H1 (cell line): ENCODE data around the gene MKNK2. TPM values are rescaled to one million over a fixed set of nuclear protein-coding genes. Genes with fewer than 3 reads are reported as not detected.

ENCODE experiments used
- CTCF ChIA-PET: fragments of 300-600 bp; sonication (Branson Sonifier 250); formaldehyde crosslinking; loops from one replicate; lab custom pipeline; 2021; ENCODE audit not compliant: partially characterized antibody; lab: Charles Lee
- POLR2A ChIA-PET: fragments of 300-600 bp; sonication (Branson Sonifier 250); formaldehyde crosslinking; loops from one replicate; lab custom pipeline; 2021; ENCODE audit warnings: inconsistent platforms; ENCODE audit not compliant: partially characterized antibody; lab: Charles Lee
- DNase-seq, 2 experiments: peaks; one replicate each; pipeline versions ENCODE4 v3.0.0 to v3.0.0-alpha.2; 2010 to 2022; ENCODE audit warnings: low spot score in 2 of 2, low read depth in 1 of 2, mixed read lengths in 1 of 2
- FAIRE-seq: peaks from 2 replicates; lab custom pipeline; 2011; peaks lifted over from hg19 to GRCh38; lab: Jason Lieb, UNC
- H2AFZ ChIP-seq: 2 replicates; pipeline ENCODE4 v1.8.1; 2012; ENCODE audit warnings: low read length, inconsistent platforms
- H2AK5ac ChIP-seq: 2 replicates; pipeline ENCODE4 v1.6.1; 2013; ENCODE audit warnings: low read depth, low read length
- H2BK120ac ChIP-seq: replicated peaks from 2 replicates; pipeline ENCODE3; 2013; ENCODE audit warnings: low read depth, low read length, inconsistent platforms
- H2BK12ac ChIP-seq: 2 replicates; pipeline ENCODE4 v1.6.1; 2013; ENCODE audit warnings: low read depth, low read length
- H2BK15ac ChIP-seq: 2 replicates; pipeline ENCODE4 v1.6.1; 2013; ENCODE audit warnings: low read length
- H2BK20ac ChIP-seq: 2 replicates; pipeline ENCODE4 v1.6.1; 2013; ENCODE audit warnings: low read length
- H2BK5ac ChIP-seq: 2 replicates; pipeline ENCODE4 v1.6.1; 2013; ENCODE audit warnings: low read depth, low read length
- H3K14ac ChIP-seq: 2 replicates; pipeline ENCODE4 v1.6.1; 2013; ENCODE audit warnings: inconsistent platforms; ENCODE audit not compliant: insufficient read length
- H3K18ac ChIP-seq: 2 replicates; pipeline ENCODE4 v1.6.1; 2013; ENCODE audit warnings: low read length; ENCODE audit errors: extremely low read depth
- H3K23ac ChIP-seq: 2 replicates; pipeline ENCODE4 v1.6.1; 2013; ENCODE audit warnings: inconsistent platforms; ENCODE audit not compliant: insufficient read length
- H3K23me2 ChIP-seq: 2 replicates; pipeline ENCODE4 v1.6.1; 2013; ENCODE audit warnings: low read depth, low read length
- H3K27ac ChIP-seq: 2 replicates; pipeline ENCODE4 v1.6.1; 2011; ENCODE audit warnings: low read depth, low read length, inconsistent platforms
- H3K27me3 ChIP-seq, 4 experiments: replicated peaks in 1 of 4; 1 replicate in 1 of 4; 2 replicates in 3 of 4; pipeline versions ENCODE4 v1.6.1 to v1.8.1; 2011 to 2013; ENCODE audit warnings: low read length in 3 of 4, mild to moderate bottlenecking in 3 of 4, inconsistent platforms in 2 of 4, mixed read lengths in 2 of 4, moderate library complexity in 1 of 4; ENCODE audit not compliant: control insufficient read depth in 3 of 4, insufficient read depth in 3 of 4; ENCODE audit errors: extremely low read depth in 1 of 4
- H3K36me3 ChIP-seq, 4 experiments: 2 replicates each; pipeline versions ENCODE4 v1.6.1 to v1.8.1; 2011 to 2013; ENCODE audit warnings: mild to moderate bottlenecking in 4 of 4, low read length in 3 of 4, moderate library complexity in 2 of 4, control low read depth in 1 of 4, inconsistent platforms in 1 of 4; ENCODE audit not compliant: insufficient read depth in 4 of 4, control insufficient read depth in 2 of 4
- H3K4ac ChIP-seq: replicated peaks from 2 replicates; pipeline ENCODE3; 2013; ENCODE audit warnings: low read length, low read depth, mixed read lengths, inconsistent platforms; ENCODE audit not compliant: insufficient read length
- H3K4me1 ChIP-seq, 4 experiments: replicated peaks in 1 of 4; 1 replicate in 1 of 4; 2 replicates in 3 of 4; pipeline versions ENCODE4 v1.6.1 to v1.8.1; 2011 to 2013; ENCODE audit warnings: low read length in 3 of 4, inconsistent platforms in 2 of 4, mixed read lengths in 1 of 4; ENCODE audit not compliant: insufficient read depth in 4 of 4, control insufficient read depth in 3 of 4
- H3K4me2 ChIP-seq, 2 experiments: 2 replicates each; pipeline versions ENCODE4 v1.6.1 to v1.8.1; 2011 to 2013; ENCODE audit warnings: low read depth in 2 of 2, low read length in 2 of 2, control low read depth in 1 of 2, inconsistent platforms in 1 of 2, mild to moderate bottlenecking in 1 of 2; ENCODE audit not compliant: insufficient read depth in 1 of 2
- H3K4me3 ChIP-seq, 4 experiments: fragments of 200-600, 300-600 bp in 1 of 4; sonication (generic), shearing (Covaris generic), sonication (Bioruptor Twin) in 1 of 4; 2 replicates each; pipeline versions ENCODE4 v1.5.1 to v1.8.1; 2011 to 2016; ENCODE audit warnings: low read length in 4 of 4, low read depth in 3 of 4, control low read depth in 2 of 4, inconsistent platforms in 2 of 4, mild to moderate bottlenecking in 2 of 4, mixed read lengths in 1 of 4, moderate library complexity in 1 of 4; ENCODE audit not compliant: insufficient read depth in 2 of 4; ENCODE audit errors: extremely low read depth in 1 of 4
- H3K56ac ChIP-seq: replicated peaks from 2 replicates; pipeline ENCODE3; 2013; ENCODE audit warnings: low read depth, mild to moderate bottlenecking, mixed read lengths, low read length, inconsistent platforms; ENCODE audit not compliant: insufficient read length
- H3K79me1 ChIP-seq: 2 replicates; pipeline ENCODE4 v1.6.1; 2013; ENCODE audit warnings: low read depth, low read length, control low read depth
- H3K79me2 ChIP-seq, 2 experiments: 2 replicates each; pipeline versions ENCODE4 v1.6.1 to v1.8.1; 2012 to 2013; ENCODE audit warnings: low read length in 2 of 2, mild to moderate bottlenecking in 2 of 2, inconsistent platforms in 1 of 2; ENCODE audit not compliant: insufficient read depth in 2 of 2, control insufficient read depth in 1 of 2
- H3K9ac ChIP-seq, 4 experiments: replicated peaks in 1 of 4; 1 replicate in 1 of 4; 2 replicates in 3 of 4; pipeline versions ENCODE4 v1.6.1 to v1.8.1; 2011 to 2013; ENCODE audit warnings: low read depth in 3 of 4, low read length in 3 of 4, control low read depth in 2 of 4, mild to moderate bottlenecking in 2 of 4, moderate library complexity in 2 of 4, inconsistent platforms in 1 of 4; ENCODE audit errors: extremely low read depth in 1 of 4
- H3K9me3 ChIP-seq, 2 experiments: 2 replicates each; pipeline versions ENCODE4 v1.6.1 to v1.8.1; 2012 to 2013; ENCODE audit warnings: mild to moderate bottlenecking in 2 of 2, moderate library complexity in 2 of 2, control low read depth in 1 of 2, inconsistent platforms in 1 of 2, low read depth in 1 of 2, low read length in 1 of 2, mixed read lengths in 1 of 2; ENCODE audit not compliant: insufficient read depth in 2 of 2
- H4K20me1 ChIP-seq, 2 experiments: replicated peaks in 1 of 2; 2 replicates each; pipeline versions ENCODE3 to v1.8.1; 2011 to 2013; ENCODE audit warnings: inconsistent platforms in 2 of 2, low read length in 2 of 2, mild to moderate bottlenecking in 1 of 2; ENCODE audit not compliant: insufficient read depth in 2 of 2, control insufficient read depth in 1 of 2
- H4K5ac ChIP-seq: 2 replicates; pipeline ENCODE4 v1.6.1; 2013; ENCODE audit warnings: low read length, low read depth, mixed read lengths, inconsistent platforms; ENCODE audit not compliant: insufficient read length
- H4K8ac ChIP-seq: 2 replicates; pipeline ENCODE4 v1.8.0; 2013; ENCODE audit warnings: mild to moderate bottlenecking, moderate library complexity, low read length, inconsistent platforms; ENCODE audit not compliant: insufficient read depth; ENCODE audit errors: extremely low read depth
- H4K91ac ChIP-seq: replicated peaks from 2 replicates; pipeline ENCODE3; 2013; ENCODE audit warnings: low read length, mixed read lengths, inconsistent platforms; ENCODE audit not compliant: insufficient read length
- CBX8 ChIP-seq: fragments of 300-800, 300-1000 bp; sonication (generic); IDR thresholded peaks from 2 replicates; pipeline ENCODE4 v1.7.1; 2016; ENCODE audit warnings: low read depth, low read length, borderline replicate concordance
- GTF2F1 ChIP-seq: IDR thresholded peaks from 2 replicates; pipeline ENCODE4 v1.6.1; 2012; ENCODE audit warnings: low read depth, low read length, improper control_type of control experiment, borderline replicate concordance
- MAX ChIP-seq: IDR thresholded peaks from 2 replicates; pipeline ENCODE4 v1.6.1; 2012; ENCODE audit warnings: inconsistent platforms
- POU5F1 ChIP-seq: IDR thresholded peaks from 2 replicates; pipeline ENCODE4 v1.6.1; 2011; ENCODE audit warnings: low read depth, mild to moderate bottlenecking, low read length, moderate library complexity
- SAP30 ChIP-seq: fragments of 300-600 bp; sonication (generic); IDR thresholded peaks from 2 replicates; pipeline ENCODE4 v1.7.1; 2012; ENCODE audit warnings: low read length, moderate library complexity, mild to moderate bottlenecking, inconsistent platforms; ENCODE audit not compliant: insufficient read depth, insufficient replicate concordance
- WGBS, 2 experiments: shearing (Covaris generic) in 1 of 2; methylation state at CpG; one replicate each; pipeline versions ENCODE4 v1.1.6 to v1.1.7; 2013 to 2015; ENCODE audit warnings: low lambda C conversion rate in 2 of 2, mixed read lengths in 2 of 2, inconsistent platforms in 1 of 2, low coverage in 1 of 2, missing lambda C conversion rate in 1 of 2; ENCODE audit not compliant: insufficient replicate concordance in 2 of 2, insufficient coverage in 1 of 2, insufficient read length in 1 of 2; ENCODE audit errors: extremely low coverage in 1 of 2, missing lambda C conversion rate in 1 of 2; 5-methylcytosine and 5-hydroxymethylcytosine counted together
- polyA plus RNA-seq, 7 experiments: library from polyadenylated mRNA; depleted of rRNA in 3 of 7; stranded (reverse) in 5 of 7; unstranded in 2 of 7; fragments of >200 nt in 5 of 7; fragments of 200-250 nt in 2 of 7; gene quantifications; 1 replicate in 5 of 7; 2 replicates in 1 of 7; 4 replicates in 1 of 7; pipeline versions ENCODE4 v1.2.1 to v1.2.3, GENCODE V29; 2011 to 2013; ENCODE audit warnings: missing spikeins in 2 of 7, mixed read lengths in 2 of 7
- total RNA-seq: library from RNA; stranded (reverse); fragmentation: NEBNext Ultra II Directional; extraction: Animal tissue kit (Norgen Biotek cat#: 25700); gene quantifications from 2 replicates; pipeline ENCODE4 v1.2.1, GENCODE V29; 2021

The MKNK2 gene
- total and polyA plus RNA-seq, 2 of the 8 experiments (the other 6 are each of a cell fraction or from before 2014, with no cell fraction given) = 163 to 166 TPM

GRCh38 chr19:2003874-2004273, 47.2 kb downstream of the MKNK2 start:
- Histone ChIP-seq H2AFZ (no peak overlapping the region), H4K5ac (no peak overlapping the region), H3K27me3 (peaks cover 0 to 2% (median 0%) of the 10 kb centered on the region in 4 experiments; a peak in 1 of 7 replicates), H3K23ac (no peak overlapping the region), H3K9ac (no peak overlapping the region), H3K14ac (no peak overlapping the region), H3K9me3 (no peaks in the 10 kb centered on the region), H3K56ac (no peak overlapping the region), H3K4me3 (no peak overlapping the region), H4K8ac (no peak overlapping the region), H2BK20ac (no peak overlapping the region), H2BK12ac (no peak overlapping the region), H2BK5ac (no peak overlapping the region), H3K4me1 (no peaks in the 10 kb centered on the region), H3K4me2 (no peak overlapping the region), H2BK15ac (no peak overlapping the region), H3K4ac (no peak overlapping the region), H3K18ac (no peak overlapping the region), H3K79me2 (peaks cover 0 to 6% of the 10 kb centered on the region in 2 experiments; a peak in 1 of 4 replicates), H3K36me3 (peaks cover 0 to 9% (median 3%) of the 10 kb centered on the region in 4 experiments; a peak in 4 of 8 replicates), H2BK120ac (no peak overlapping the region), H4K20me1 (peaks cover 4 to 7% of the 10 kb centered on the region in 2 experiments), H4K91ac (no peak overlapping the region), H3K27ac (no peak overlapping the region), H2AK5ac (no peak overlapping the region), H3K79me1 (no peaks in the 10 kb centered on the region; the same call in 1 of the 2 replicates), H3K23me2 (no peaks in the 10 kb centered on the region)
- TF ChIP-seq GTF2F1 = no peak
- no peak for TF ChIP-seq MAX
- no peak for TF ChIP-seq SAP30
- no peak for TF ChIP-seq POU5F1
- TF ChIP-seq CBX8 = no peak
- DNase-seq (no peak), FAIRE-seq (no peak)
- WGBS, 2 experiments = 90% methylated on average over 4 of the region's 4 CpGs; no CpG with 5 or more reads in 1 of the 2 experiments
- CTCF ChIA-PET = interaction anchor here (0.6 to 2.2 kb wide), 5 partner anchors 8 to 111 kb away, joined by 3 to 7 read pairs (median 3); no protein-coding TSS in a partner anchor
- POLR2A ChIA-PET = interaction anchor here (0.6 to 1.2 kb wide), 4 partner anchors 9 to 713 kb away, joined by 3 to 5 read pairs (median 4); partner anchors contain the start of genes ADAT3 and SCAMP4
